Stimulated activated naive CD4-positive, alpha-beta T cell (primary cell): Measurements from ENCODE around the gene GTF3C5.
"Not testable (repeated sequence)": the region's sequence is repeated elsewhere in the genome, so short reads cannot be mapped to it uniquely, and the experiment has no call there.

ENCODE experiments used
- DNase-seq, 6 experiments: peaks; one replicate each; lab custom pipeline; 2025; lab: John Stamatoyannopoulos, UW

GTF3C5 gene

DNA sequence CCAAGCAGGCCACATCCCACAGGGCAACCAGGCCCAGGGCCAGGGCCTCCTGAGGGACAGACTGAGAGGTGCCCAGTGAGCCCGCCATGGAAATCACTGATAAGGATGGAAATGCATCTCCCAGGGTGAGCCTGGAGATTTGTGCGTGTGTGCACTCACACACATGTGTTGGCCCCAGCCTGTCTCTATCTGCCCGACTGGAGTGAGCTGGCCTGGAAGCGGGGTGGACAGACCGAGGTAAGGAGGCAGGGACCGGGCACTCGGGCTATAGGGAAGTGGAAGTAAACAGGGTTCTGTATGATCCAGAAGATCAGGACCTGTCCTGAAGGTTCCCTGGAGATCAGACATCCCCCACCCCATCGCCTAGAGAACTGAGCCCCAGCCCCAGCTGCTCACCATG lies 34.9 kb upstream of the GTF3C5 start:
- DNase-seq: no peak

DNA sequence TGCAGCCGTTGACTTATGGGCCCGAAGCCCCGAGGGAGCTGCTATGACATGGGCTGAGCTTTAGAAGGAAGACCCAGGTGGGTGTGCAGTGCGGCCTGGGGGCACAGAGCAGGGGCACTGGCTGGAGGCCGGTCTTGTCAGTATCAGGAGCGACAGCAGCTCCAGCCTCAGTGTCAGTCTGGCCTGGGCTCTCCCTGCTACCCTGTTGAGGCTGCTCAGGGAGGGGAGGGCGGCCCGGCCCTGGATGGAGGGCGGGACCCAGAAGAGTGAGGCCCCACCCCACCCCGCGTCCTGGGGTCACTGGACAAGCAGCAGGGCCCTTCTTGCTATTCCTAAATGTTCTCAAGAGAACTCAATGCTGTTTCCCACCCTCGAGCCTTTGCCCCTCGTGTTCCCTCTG lies 34.3 kb upstream of the GTF3C5 start:
- no peak for DNase-seq

- no peak for DNase-seq
Measured at GRCh38 chr9:132997591-132997990, 33.2 kb upstream of the GTF3C5 start.

DNA sequence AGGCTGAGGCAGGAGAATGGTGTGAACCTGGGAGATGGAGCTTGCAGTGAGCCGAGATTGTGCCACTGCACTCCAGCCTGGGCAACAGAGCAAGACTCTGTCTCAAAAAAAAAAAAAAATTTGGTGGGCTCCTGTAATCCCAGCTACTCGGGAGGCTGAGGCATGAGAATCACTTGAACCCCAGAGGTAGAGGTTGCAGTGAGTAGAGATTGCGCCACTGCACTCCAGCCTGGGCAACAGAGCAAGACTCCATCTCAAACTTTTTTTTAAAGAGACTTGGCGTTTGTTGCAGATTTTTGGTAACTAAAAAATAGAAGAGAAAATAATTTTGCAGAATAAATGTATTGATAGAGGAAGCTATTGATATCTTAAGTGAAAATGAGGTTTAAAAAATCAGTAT lies 32.6 kb upstream of the GTF3C5 start:
- not testable (repeated sequence) for DNase-seq

- DNase-seq: no peak
Measured at GRCh38 chr9:132998831-132999635, 31.8 kb upstream of the GTF3C5 start.

DNA sequence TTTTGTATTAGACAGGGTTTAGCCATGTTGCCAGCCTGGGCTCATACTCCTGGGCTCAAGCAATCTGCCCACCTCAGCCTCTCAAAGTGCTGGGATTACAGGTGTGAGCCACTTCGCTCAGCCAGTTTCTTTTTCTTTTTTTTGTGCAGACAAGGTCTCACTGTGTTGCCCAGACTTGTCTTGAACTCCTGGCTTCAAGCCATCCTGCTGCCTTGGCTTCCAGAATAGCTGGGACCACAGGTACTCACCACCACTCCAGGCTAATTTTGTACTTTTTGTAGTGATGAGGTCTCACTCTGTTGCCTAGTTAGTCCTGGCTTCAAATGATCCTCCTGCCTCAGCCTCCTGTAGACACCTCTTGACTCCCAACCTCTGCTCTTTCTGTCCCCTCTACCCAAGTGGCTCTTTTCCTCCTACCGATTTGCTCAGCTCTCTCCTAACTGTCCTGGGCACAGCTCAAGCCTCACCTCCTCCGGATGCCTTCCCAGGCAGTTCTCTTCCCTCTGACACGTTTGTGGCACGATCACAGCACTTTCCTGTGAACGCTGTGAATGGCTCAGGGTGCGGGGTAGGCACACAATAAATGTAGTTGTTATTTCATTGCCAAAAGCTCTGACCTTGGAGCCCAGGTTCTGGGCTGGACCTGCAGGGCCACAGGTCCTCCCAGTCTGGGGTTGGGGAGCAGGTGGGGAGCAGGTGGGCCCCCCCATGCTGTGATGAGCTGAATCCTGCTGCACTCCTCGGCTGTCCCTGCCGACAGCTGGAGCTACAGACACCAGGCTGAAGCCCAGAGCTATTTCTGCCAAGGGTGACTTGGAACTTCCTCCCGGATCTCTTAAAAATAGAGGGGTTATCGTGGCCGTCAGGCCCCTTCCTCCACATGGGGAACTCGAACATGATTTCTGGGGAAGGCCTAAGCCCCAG lies 28.4 kb upstream of the GTF3C5 start:
- DNase-seq: no peak

DNA sequence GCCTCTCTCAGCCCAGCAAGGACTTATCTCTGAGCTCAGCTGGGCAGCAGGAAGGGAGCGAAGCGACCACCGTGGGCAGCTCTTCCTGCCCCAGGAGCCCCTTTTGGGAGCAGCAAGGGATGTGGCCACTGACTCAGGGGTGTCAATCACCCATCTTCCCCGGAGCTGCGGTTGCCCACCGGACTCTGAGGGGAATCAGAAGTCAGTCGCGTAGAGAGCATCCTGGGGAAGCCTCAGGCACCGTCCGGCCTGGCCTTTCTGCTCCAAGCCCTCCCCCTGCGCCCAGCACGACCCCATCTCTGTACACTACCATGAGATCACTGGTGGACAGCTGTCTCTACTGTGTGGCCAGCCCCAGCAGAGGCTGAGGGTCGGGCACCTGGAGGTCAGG lies 27.7 kb upstream of the GTF3C5 start:
- no peak for DNase-seq

DNA sequence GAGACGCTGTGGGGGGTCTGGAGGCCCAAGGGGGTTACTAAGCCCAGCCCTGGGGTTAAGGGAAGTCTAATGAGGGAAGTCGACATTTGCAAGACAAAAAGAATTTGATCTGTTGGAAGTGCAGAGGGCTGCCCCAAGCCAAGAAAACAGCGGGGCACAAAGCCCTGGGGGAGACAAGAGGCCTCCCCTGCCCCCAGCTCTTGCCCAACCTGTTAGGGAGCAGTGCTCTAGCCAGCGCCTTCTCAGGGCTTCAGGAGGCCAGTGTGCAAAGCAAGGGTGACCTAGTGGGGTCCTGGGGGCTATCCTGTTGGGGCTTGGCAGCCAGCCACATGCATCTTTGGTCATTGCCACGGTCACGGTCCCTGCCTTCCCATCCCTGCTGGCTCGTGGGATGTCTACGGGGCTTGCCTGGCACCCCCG lies 27.1 kb upstream of the GTF3C5 start:
- no peak for DNase-seq

- no peak for DNase-seq
Measured at GRCh38 chr9:133004091-133004998, 26.5 kb upstream of the GTF3C5 start.

DNA sequence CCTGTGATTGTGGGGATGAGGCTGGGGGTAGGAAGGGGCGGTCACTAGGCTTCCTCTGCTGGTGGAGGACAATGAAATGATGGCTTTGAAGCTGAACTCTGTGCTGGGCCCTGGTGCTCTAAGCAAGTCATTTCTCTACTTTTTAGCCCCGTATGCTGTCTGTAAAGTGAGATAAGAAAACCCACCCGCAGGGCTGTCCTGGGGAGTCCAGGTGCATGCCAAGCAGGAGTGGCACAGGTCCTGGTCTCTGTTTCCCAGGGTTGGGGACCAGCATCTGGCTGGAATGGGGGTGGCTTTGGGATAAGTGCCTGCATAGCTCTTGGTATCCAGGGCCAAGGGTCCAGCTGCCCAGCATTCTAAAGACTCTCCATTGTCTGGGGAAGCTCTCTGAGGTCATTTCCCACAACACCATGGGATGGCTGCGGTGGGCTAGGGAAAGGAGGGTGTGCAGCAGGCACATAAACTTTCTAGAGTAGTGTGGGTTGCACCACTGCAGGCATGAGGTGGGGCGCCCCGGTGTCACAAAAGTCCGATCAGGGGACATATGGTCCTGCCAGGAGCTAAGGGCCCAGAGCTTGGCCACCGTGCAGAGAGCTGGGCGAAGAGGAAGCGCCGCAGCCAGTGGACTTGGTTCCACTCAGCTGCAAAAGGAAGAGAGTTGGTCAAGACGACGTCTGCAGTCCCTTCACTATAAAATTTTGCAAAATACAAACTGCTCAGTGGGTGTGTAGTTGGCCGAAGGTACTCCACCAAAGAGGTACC lies 25.6 kb upstream of the GTF3C5 start:
- no peak for DNase-seq

DNA sequence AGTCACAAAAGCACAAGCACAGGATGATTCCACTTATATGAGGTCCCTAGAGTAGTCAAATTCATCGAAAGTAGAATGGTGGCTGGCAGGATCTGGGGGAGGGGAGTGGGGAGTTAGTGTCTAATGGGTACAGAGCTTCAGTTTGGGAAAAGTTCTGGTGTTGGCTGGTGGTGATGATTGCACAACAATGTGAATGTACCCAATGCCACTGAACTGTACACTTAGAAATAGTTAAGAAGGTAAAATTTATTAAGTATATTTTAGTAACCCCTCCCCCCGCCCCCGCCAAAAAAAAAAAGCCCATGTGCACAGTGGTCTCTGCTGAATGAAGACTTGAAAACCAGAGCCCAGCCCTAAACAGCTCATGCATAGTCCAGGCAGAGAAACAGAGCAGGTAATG lies 24.8 kb upstream of the GTF3C5 start:
- no peak for DNase-seq

GRCh38 chr9:133006731-133007352 lies 24.0 kb upstream of the GTF3C5 start:
- no peak for DNase-seq

- no peak for DNase-seq
Measured at GRCh38 chr9:133008406-133008805, 22.4 kb upstream of the GTF3C5 start.

DNA sequence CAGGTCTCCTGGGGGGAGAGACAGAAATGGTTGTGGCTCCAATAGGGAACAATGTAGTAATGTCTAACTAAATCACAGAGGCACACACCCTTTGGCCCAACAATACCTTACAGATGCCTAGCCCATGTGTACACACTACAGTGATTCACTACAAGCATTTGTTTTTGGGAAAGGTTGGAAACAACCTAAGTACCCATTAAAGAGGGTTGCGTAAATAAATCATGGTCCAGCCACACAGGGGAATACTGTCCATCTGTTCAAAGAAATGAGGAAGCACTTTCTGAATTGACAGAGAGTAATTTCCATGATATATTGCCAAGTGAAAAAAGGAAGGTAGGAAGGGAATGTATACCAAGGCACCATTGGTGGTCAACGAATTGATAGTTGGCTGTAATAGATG lies 22.0 kb upstream of the GTF3C5 start:
- no peak for DNase-seq

DNA sequence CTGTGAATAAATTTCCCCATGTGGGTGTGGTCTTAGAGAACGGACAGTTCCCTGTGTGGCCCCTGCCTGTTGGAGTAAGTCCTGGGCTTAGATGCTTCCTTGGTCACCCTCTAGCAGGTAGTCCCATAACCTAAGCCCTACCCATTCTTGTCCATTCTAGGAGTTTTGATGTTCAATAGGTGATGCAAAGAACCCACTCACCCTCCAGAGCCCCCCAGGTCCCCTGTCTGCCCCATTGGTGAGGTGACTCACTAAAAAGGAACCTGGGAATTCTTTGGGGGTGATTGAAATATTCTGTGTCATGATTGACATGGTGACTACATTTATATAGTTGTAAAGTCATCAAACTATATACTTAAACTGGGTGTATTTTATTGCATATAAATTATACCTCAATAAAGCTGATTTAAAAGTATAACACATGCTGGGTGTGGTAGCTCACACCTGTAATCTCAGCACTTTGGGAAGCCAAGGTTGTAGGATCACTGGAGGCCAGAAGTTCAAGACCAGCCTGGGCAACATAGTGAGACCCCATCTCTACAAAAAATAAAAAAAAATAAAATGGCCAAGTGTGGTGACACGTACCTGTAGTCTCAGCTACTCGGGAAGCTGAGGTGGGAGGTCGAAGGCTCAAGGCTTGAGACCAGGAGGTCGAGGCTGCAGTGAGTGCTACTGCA lies 20.8 kb upstream of the GTF3C5 start:
- DNase-seq: no peak

GRCh38 chr9:133014696-133015095 lies 16.1 kb upstream of the GTF3C5 start:
- DNase-seq: no peak

DNA sequence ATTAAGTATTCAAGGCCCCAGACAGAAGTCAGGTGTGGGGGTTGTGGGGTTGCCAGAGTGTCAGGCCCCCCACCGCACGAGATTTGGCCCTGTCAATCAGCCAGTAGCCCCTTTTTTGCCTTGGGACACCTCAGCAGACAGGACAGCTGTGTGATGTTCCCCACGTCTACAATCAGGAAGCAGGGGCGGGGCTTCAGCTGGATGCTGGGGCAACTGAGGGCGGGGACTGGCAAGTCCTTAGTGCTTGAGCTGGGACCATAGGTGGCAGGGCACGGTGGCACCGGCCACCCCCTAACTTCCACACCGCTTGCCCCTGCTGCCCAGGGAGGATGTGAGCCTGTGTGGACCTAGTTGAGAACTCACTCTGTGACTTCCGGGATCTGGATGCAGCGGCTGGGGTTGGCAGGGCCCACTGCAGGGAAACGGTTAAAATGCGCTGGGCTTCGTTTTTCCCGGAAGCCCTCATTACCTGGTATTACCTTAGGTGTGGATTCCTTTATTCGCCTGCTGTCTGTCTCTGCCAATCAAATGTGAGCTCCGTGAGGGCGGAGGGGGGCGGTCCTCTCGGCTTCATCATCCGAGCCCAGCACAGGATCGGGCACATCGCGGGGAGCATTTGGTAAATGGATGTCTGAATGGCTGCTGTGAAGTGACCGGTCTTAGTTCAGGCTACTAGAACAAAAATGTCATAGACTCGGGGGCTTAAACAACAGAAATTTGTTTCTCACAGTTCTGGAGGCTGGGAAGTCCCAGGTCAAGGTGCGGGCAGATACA lies 7.5 kb upstream of the GTF3C5 start:
- peak in 1 of 6 experiments; percentile 16 for DNase-seq

GRCh38 chr9:133026426-133026825 lies 4.4 kb upstream of the GTF3C5 start:
- no peak for DNase-seq

DNA sequence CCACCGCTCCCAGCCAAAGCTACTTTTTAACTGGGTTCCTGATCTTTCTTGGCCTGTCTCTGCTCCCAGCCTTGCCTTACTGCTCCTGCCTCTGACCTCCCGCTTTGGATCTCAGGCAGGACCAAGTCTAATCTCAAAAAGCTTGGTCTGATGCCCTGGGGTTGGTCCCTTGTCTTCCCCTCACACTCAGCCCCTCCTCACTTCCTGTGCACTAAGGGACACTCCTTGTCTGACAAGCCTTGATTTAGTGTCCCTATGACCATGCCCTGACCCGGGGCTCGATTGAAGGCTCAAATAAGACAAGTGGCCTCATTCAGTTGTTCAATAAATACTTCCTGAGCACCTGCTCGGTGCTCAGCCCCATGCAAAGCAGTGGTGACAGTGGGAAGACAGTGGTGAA lies 3.7 kb upstream of the GTF3C5 start:
- no peak for DNase-seq
